Progenitor cell of endocrine pancreas (in vitro differentiated cells): ENCODE measurements around the gene PARP6. TPM values are rescaled to one million over a fixed set of nuclear protein-coding genes. Genes with fewer than 3 reads are reported as not detected.

Experiments
- DNase-seq: peaks from one replicate; pipeline ENCODE4 v3.0.0; 2021; ENCODE audit warnings: low spot score; ENCODE audit not compliant: unreplicated experiment
- H3K27ac Mint-ChIP-seq: 2 replicates; pipeline ENCODE4 v1.8.0; 2021; ENCODE audit warnings: mild to moderate bottlenecking, moderate library complexity, mixed read lengths
- H3K27me3 Mint-ChIP-seq: 2 replicates; pipeline ENCODE4 v1.8.0; 2021; ENCODE audit warnings: mixed read lengths
- H3K36me3 Mint-ChIP-seq: 2 replicates; pipeline ENCODE4 v1.8.0; 2022; ENCODE audit warnings: mixed read lengths; ENCODE audit not compliant: insufficient read depth
- H3K4me1 Mint-ChIP-seq: 2 replicates; pipeline ENCODE4 v1.8.0; 2021; ENCODE audit warnings: low read depth, mixed read lengths
- H3K4me3 Mint-ChIP-seq: 2 replicates; pipeline ENCODE4 v1.8.0; 2021; ENCODE audit warnings: low read depth, mild to moderate bottlenecking, moderate library complexity, mixed read lengths
- H3K9me3 Mint-ChIP-seq: 2 replicates; pipeline ENCODE4 v1.8.0; 2021; ENCODE audit warnings: low read depth, mixed read lengths
- CTCF ChIP-seq: fragments of 200-600 bp; sonication (generic); IDR thresholded peaks from one replicate; pipeline ENCODE4 v1.5.0; 2021; ENCODE audit warnings: antibody characterized with exemption, mild to moderate bottlenecking; ENCODE audit not compliant: unreplicated experiment
- total RNA-seq: library from RNA; stranded (reverse); gene quantifications from 2 replicates; pipeline ENCODE4 v1.2.1, GENCODE V29; 2021

PARP6 gene
- total RNA-seq, 1 donor from 2014 or later, result 134 TPM

GRCh38 chr15:72207558-72208085 is 64.7 kb downstream of the PARP6 start:
- TF ChIP-seq CTCF, result no peak
- peaks cover 16% of the 10 kb centered on the region for H3K4me1 Mint-ChIP-seq
- no peak overlapping the region for H3K27ac Mint-ChIP-seq
- H3K9me3 Mint-ChIP-seq, result no peaks in the 10 kb centered on the region
- H3K36me3 Mint-ChIP-seq, result peaks cover 70% of the 10 kb centered on the region
- no peaks in the 10 kb centered on the region for H3K27me3 Mint-ChIP-seq
- DNase-seq, result no peak
- H3K4me3 Mint-ChIP-seq, result no peak overlapping the region

GRCh38 chr15:72206677-72207000 is 65.7 kb downstream of the PARP6 start:
- no peak for TF ChIP-seq CTCF
- DNase-seq, result no peak
- Mint-ChIP-seq H3K4me1 (peaks cover 14% of the 10 kb centered on the region), H3K9me3 (no peaks in the 10 kb centered on the region), H3K36me3 (peaks cover 63% of the 10 kb centered on the region), H3K27me3 (no peaks in the 10 kb centered on the region), H3K4me3 (no peak overlapping the region), H3K27ac (no peak overlapping the region)

DNA sequence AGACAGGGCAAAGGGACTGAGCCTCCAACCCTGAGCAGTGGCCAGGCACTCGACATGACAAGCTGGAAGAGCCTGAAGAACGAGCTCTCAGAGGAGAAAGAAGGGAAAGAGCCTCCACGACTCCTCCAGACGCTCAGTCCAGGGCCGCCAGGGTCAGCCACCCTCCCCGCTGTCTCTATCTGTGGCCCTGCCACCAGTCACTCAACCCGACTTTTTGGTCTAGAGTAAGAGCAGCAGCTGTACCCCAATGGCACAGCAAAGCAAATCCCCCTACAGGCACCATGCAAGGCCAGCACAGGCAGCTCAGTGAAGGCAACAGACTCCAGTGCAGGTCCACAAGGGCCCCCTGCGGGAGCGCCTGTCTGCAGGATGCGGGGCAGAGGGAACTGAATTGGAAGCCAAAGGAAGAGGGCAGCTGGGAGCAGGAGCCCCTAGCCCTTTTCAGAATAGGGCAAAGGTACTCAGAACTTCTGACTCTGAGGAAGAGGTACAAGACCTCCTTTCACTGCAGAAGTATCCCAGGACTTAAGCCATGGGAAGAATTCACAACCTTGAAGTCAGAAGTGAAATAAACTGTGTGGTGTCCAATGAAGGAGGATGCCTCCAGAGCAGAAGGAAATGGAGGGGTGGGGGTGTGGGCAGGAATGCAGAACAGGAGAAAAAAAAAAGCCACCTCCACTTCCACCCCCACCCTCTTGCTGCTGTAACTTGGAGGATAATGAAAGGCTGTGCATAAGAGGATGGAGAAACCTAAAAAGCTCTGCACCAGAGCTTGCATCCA is 66.3 kb downstream of the PARP6 start:
- no peak for TF ChIP-seq CTCF
- Mint-ChIP-seq H3K27ac (no peak overlapping the region), H3K4me3 (no peak overlapping the region), H3K4me1 (peaks cover 13% of the 10 kb centered on the region), H3K36me3 (peaks cover 57% of the 10 kb centered on the region), H3K9me3 (no peaks in the 10 kb centered on the region), H3K27me3 (no peaks in the 10 kb centered on the region)
- no peak for DNase-seq

DNA sequence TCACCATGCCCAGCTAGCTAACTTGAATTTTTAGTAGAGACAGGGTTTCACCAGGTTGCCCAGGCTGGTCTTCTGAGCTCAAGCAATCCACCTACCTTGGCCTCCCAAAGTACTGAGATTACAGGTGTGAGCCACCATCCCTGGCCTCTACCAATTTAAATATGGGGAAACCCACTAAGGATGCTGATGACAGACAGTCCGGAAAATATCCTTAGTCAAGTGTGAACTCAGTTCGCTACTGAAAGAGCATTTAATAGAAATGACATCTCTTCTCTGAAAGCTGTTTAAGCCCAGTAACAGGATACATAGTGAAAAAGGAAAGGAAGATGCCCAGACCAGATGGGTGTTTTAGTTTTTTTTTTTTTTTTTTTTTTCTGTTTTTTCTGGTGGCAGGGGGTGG is 67.1 kb downstream of the PARP6 start:
- H3K4me3 Mint-ChIP-seq, result no peak overlapping the region
- H3K9me3 Mint-ChIP-seq, result no peaks in the 10 kb centered on the region
- no peaks in the 10 kb centered on the region for H3K27me3 Mint-ChIP-seq
- H3K27ac Mint-ChIP-seq, result no peak overlapping the region
- peaks cover 7% of the 10 kb centered on the region for H3K4me1 Mint-ChIP-seq
- TF ChIP-seq CTCF, result no peak
- peaks cover 56% of the 10 kb centered on the region for H3K36me3 Mint-ChIP-seq
- DNase-seq, result no peak

DNA sequence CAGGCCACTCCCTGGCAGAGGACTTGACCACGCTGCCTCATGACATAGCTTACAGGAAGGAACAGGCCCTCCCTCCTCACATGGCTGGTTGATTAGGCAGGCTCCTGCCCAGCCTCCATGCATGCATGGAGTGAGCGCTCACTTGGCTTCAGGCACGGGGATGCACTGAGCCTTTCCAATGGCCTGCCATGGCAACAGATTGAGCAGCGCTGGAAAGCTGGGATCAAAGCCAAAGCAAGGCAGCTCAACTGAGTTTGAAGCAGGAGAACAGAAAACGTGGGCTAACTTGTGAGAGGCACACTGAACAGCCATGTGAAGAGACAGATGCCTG is 68.9 kb downstream of the PARP6 start:
- no peak overlapping the region for H3K27ac Mint-ChIP-seq
- H3K9me3 Mint-ChIP-seq, result no peaks in the 10 kb centered on the region
- H3K27me3 Mint-ChIP-seq, result no peaks in the 10 kb centered on the region
- H3K4me1 Mint-ChIP-seq, result no peaks in the 10 kb centered on the region
- H3K4me3 Mint-ChIP-seq, result no peak overlapping the region
- TF ChIP-seq CTCF, result no peak
- H3K36me3 Mint-ChIP-seq, result peaks cover 48% of the 10 kb centered on the region
- DNase-seq, result no peak
